NCI-H82 (cell line): ENCODE measurements around the gene CXCL12.

Source experiments
- DNase-seq: peaks from one replicate; lab custom pipeline; 2025; lab: John Stamatoyannopoulos, UW

The CXCL12 gene

DNA sequence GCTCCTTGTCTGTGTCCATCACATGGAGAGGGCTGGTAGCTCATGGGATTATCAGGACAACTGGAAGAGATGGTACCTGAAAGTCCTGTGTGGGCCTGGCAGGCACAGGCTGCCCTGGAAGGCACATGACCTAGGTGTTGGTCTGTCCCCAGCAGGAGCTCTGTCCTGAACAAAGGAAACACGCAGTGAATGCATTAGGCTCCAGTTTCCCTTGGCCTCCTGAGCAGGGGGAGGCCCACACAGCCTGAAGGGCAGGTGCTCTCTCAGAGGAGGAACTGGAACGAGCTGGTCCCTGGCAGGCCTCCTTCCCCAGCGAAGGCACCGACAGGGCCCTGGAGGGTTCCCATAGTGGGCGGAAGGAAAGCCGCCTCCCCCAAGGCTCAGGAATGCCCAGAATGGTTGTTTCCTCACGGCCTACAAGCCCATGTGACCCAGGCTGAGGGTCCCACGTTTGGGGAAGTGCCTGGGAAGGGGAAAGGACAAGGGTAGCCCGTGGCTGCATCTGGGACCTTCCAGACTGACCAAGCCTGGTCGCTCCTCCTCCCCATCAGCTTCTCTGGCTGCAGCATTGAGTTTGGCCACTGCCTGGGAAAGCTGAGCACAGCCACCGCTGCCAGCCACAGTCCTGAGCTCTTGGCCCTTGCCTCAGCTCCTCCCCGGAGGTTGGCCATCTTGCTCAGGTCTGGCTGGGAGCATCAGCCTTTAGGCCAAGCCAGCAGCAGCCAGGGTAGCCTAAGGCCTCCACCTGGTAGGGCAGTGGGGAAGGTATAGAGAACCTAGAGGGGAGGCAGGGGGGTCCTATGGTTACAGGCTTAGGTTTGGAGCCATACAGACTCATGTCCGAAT lies 21.8 kb downstream of the CXCL12 start:
- no peak for DNase-seq

DNA sequence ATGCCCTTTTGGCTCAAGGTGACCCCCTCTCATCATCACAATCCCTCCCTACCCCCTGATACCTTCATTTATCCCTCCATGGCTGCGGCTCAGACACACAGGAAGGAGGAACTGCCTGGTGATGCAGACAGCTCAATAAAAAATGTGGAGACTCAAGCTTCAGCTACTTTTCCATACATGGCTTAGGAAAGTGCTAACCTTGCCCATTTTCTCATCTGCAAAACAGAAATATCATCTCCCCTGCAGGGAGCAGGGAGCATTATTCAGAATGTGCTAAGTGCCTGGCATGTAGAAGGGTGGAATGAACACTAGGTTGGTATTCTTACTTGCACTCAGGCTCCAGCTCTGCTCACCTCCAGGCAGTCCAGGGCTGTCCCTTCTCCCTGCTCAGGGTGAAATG lies 23.8 kb downstream of the CXCL12 start:
- no peak for DNase-seq

- no peak for DNase-seq
These were observed 26.7 kb downstream of the CXCL12 start for GRCh38 chr10:44358080-44358771.

- no peak for DNase-seq
These were observed 27.8 kb downstream of the CXCL12 start for GRCh38 chr10:44357023-44357540.

DNA sequence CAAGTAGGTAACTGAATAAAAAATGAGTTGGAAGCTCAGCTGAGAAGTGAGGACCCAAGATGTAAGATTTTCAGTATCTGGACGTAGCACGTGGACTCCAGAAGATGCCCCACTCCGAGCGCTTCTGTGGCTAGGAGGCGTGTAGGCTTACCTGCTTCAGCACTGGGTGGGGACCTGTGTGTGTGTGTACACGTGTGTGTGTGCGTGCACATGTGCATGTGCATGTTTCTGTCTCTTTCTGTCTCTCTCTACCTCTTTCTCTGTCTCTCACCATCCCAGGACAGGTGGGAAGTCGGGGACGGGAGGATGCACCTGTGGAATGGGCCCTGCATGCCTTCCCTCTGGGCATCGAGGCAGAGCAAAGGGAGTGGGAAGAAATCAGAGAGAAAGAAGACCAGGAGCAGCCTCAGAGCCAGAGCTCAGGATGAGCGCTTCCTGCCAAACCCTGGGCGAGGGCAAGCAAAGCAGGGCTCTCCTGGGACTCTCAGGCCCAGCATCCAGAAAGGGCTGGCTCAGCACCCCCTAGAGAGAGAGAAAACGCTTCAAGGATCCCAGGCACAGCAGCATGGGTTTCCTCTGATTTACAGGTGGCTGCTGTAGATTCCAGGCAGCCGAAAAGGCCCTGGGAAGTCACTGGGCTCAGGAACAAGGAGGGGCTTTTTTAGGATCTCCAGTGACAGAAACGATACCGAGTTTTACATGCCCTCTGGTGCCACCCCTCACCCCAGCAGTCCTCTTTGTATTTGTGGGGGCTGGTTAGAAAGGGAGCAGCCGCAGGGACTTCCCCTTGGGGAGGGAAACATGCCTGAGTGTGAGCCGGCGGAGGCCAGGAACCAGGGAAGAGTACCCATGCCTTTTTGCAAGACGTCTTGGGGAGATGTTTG lies 28.5 kb downstream of the CXCL12 start:
- DNase-seq, result no peak

GRCh38 chr10:44355630-44356029 lies 29.3 kb downstream of the CXCL12 start:
- DNase-seq, result no peak

GRCh38 chr10:44354771-44355170 lies 30.1 kb downstream of the CXCL12 start:
- no peak for DNase-seq

- no peak for DNase-seq
These were observed 31.2 kb downstream of the CXCL12 start for GRCh38 chr10:44353721-44354120.

GRCh38 chr10:44353128-44353390 lies 31.8 kb downstream of the CXCL12 start:
- no peak for DNase-seq

DNA sequence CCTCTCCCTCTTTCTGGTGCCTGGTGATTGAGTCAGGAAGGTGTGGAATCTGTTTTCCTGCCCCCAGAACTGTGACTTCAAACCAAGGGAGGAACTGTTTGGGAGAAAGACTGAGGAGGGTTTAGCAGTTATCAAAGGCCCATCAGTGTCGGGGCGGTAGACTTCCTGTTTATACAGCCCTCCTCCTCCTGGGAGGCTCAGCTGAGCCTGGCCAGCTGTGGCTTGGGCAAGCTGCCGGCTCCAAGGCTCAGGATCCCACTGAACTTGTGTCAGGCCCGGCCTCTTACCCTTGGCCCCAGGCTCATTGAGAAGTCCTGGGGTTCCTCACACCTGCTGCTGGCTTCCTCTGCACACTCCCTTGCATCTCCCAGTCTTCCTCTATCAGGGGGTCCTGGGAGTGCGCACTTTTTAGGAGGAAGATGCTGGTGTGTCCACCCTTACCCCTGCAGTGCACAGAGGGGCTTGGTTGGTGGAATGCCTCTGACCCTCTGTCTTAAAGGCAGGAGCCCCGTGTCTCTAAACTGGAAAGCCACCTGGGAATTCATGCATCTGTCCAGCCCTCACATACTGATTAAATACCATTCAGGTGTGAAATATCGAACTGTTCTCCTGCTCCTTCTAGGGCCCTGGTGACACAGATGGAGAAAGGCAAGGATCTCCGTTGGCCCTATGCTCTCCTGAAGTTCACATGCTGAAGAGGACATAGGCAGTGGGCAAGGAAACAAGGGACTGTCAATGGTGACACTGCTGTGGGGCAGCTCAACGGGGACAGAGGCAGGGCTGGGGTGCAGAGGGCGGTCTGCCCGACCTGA lies 32.4 kb downstream of the CXCL12 start:
- DNase-seq, result no peak

DNA sequence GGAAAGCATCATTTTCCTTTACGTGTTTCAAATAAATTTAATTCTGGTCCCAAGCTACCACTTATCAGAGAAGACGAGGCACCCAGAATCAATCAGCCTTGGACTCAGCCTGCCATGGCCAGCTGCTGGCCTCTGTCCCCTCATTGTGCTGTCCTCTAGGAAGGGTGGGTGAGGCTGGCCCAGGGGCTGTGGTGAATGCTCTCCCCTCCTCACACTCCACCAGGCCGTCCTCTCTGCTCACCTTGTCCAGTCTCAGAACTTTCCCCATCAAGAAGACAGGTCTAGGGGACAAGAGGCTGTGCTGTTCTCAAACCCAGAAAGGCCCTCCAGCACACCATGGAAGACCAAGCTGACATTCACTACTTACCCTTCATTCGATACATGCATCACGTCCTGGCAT lies 36.4 kb downstream of the CXCL12 start:
- DNase-seq, result no peak

GRCh38 chr10:44347609-44348400 lies 37.1 kb downstream of the CXCL12 start:
- DNase-seq, result no peak

GRCh38 chr10:44344727-44345126 lies 40.2 kb downstream of the CXCL12 start:
- DNase-seq, result no peak

GRCh38 chr10:44343843-44344242 lies 41.1 kb downstream of the CXCL12 start:
- no peak for DNase-seq

- no peak for DNase-seq
These were observed 43.0 kb downstream of the CXCL12 start for GRCh38 chr10:44341886-44342285.

GRCh38 chr10:44340557-44340956 lies 44.3 kb downstream of the CXCL12 start:
- DNase-seq, result no peak

DNA sequence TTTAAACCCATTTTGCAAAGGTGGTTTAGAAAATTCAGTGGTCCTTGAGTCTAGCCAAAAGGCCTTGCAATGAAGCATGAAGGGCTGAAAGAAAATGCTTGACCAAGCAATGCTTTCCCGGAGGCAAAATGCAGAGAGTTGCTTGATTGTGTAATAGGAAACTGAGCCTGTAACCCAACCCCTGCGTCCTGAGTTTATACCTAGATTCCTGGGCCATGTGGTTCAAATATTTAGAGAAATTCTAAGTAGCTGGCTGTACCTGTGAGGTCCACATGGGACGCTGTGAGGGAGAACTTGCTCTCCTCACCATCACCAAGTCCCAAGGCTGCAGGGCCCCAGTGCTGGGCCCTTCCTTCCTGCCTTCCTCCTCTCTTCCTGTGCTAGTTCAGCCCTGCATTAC lies 45.7 kb downstream of the CXCL12 start:
- no peak for DNase-seq

- DNase-seq, result no peak
These were observed 47.8 kb downstream of the CXCL12 start for GRCh38 chr10:44337081-44337480.

- DNase-seq, result no peak
These were observed 49.4 kb downstream of the CXCL12 start for GRCh38 chr10:44335330-44336021.

DNA sequence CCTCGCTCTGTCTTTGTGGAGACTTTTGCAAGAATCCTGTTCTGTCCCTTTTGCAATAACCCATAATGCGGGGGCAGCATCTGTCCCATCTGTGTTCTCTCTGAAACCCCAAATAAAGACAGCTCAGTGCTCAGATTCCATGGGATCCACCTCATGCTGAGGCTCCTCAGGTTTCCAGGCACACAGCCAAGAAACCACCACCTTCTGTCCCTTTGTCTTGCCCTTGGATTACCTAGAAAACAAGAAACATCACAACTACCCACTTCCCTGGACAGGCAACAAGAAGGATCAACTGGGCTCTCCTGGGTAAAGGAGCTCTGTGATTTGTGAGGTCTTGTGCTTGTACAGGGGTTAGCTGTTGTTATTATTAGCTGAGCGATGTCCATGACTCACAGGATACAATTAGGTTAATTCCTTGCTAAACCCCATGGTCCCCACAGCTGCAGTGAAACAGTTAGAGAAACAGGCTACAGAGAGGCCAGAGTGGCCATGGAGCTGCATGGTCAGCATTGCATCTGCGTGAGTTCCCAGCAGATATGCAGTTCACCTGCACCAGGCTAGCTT lies 50.2 kb downstream of the CXCL12 start:
- peak; percentile 26 for DNase-seq
